DMS53 treated with DMSO at 0.1 percent for 48 hours (cell line): Measurements from ENCODE around the gene C13orf42.
A peak's percentile ranks its signal among the peaks of the same experiment; 100 is the strongest.

ENCODE experiments used
- DNase-seq: peaks from one replicate; lab custom pipeline; 2025; ENCODE audit not compliant: unreplicated experiment; lab: John Stamatoyannopoulos, UW

C13orf42 gene

GRCh38 chr13:51067210-51067701 is 43.8 kb downstream of the C13orf42 start:
- no peak for DNase-seq

- no peak for DNase-seq
Observed at GRCh38 chr13:51066091-51066831, 44.8 kb downstream of the C13orf42 start.

- no peak for DNase-seq
Observed at GRCh38 chr13:51065372-51066090, 45.5 kb downstream of the C13orf42 start.

- DNase-seq = no peak
Observed at GRCh38 chr13:51064753-51065152, 46.3 kb downstream of the C13orf42 start.

- DNase-seq = no peak
Observed at GRCh38 chr13:51063909-51064308, 47.2 kb downstream of the C13orf42 start.

GRCh38 chr13:51058461-51059167 is 52.5 kb downstream of the C13orf42 start:
- DNase-seq = no peak

- DNase-seq = no peak
Observed at GRCh38 chr13:51057906-51058305, 53.2 kb downstream of the C13orf42 start.

GRCh38 chr13:51057001-51057400 is 54.1 kb downstream of the C13orf42 start:
- DNase-seq = no peak

GRCh38 chr13:51052581-51052980 is 58.5 kb downstream of the C13orf42 start:
- no peak for DNase-seq

GRCh38 chr13:51050021-51050830 is 60.8 kb downstream of the C13orf42 start:
- no peak for DNase-seq

- DNase-seq = no peak
Observed at GRCh38 chr13:51048616-51049015, 62.5 kb downstream of the C13orf42 start.

- no peak for DNase-seq
Observed at GRCh38 chr13:51048166-51048461, 63.0 kb downstream of the C13orf42 start.

GRCh38 chr13:51047434-51048165 is 63.5 kb downstream of the C13orf42 start:
- no peak for DNase-seq

- DNase-seq = no peak
Observed at GRCh38 chr13:51045451-51045850, 65.6 kb downstream of the C13orf42 start.

GRCh38 chr13:51044023-51044665 is 66.9 kb downstream of the C13orf42 start:
- peak; percentile 77 for DNase-seq

GRCh38 chr13:51043310-51043709 is 67.8 kb downstream of the C13orf42 start:
- no peak for DNase-seq

GRCh38 chr13:51041710-51042109 is 69.4 kb downstream of the C13orf42 start:
- DNase-seq = no peak

- DNase-seq = no peak
Observed at GRCh38 chr13:51041126-51041525, 69.9 kb downstream of the C13orf42 start.

GRCh38 chr13:51040431-51040830 is 70.6 kb downstream of the C13orf42 start:
- no peak for DNase-seq

GRCh38 chr13:51036418-51036817 is 74.7 kb downstream of the C13orf42 start:
- DNase-seq = peak; percentile 34
